K562 (cell line): ENCODE results near the gene VWA8. TPM values are rescaled to one million over a fixed set of nuclear protein-coding genes. Genes with fewer than 3 reads are reported as not detected.

Source experiments
- ARID1B ChIP-seq: fragments of 450-650 bp; IDR thresholded peaks from 2 replicates; pipeline ENCODE4 v1.6.1; 2016; ENCODE audit warnings: antibody characterized with exemption, mild to moderate bottlenecking, inconsistent platforms
- EGR1 ChIP-seq: fragments of 450-650 bp; conservative IDR thresholded peaks from 2 replicates; pipeline ENCODE4 v1.6.1; 2017; ENCODE audit warnings: mild to moderate bottlenecking
- ESRRA ChIP-seq: fragments of 450-650 bp; IDR thresholded peaks from 2 replicates; pipeline ENCODE4 v1.6.1; 2014; ENCODE audit warnings: low read depth, mild to moderate bottlenecking, moderate library complexity, borderline replicate concordance
- FOSL1 ChIP-seq: fragments of 200-800 bp; sonication (Bioruptor generic); conservative IDR thresholded peaks from 2 replicates; pipeline ENCODE4 v1.6.1; 2016; ENCODE audit warnings: missing genetic modification characterization, missing compliant biosample characterization
- KHSRP ChIP-seq: fragments of 450-650 bp; IDR thresholded peaks from 2 replicates; pipeline ENCODE4 v1.6.1; 2017
- LCOR ChIP-seq: sonication (generic); formaldehyde crosslinking; IDR thresholded peaks from 2 replicates; pipeline ENCODE4 v1.8.0; 2022; ENCODE audit warnings: mild to moderate bottlenecking, missing genetic modification reagents
- MBD2 ChIP-seq: sonication (generic); IDR thresholded peaks from 2 replicates; pipeline ENCODE4 v1.6.1; 2016; ENCODE audit warnings: low read depth, borderline replicate concordance
- MCM5 ChIP-seq: fragments of 450-650 bp; IDR thresholded peaks from 2 replicates; pipeline ENCODE4 v1.6.1; 2016; ENCODE audit warnings: low read depth
- MYNN ChIP-seq, 2 experiments: sonication (generic); formaldehyde crosslinking in 1 of 2; IDR thresholded peaks; 2 replicates each; pipeline versions ENCODE4 v1.5.0 to v1.6.1; 2016 to 2020; ENCODE audit warnings: antibody characterized with exemption in 1 of 2, missing genetic modification reagents in 1 of 2
- POLR2A ChIP-seq: fragments of 450-650 bp; conservative IDR thresholded peaks from 2 replicates; pipeline ENCODE4 v1.6.1; 2016
- PTRF ChIP-seq: fragments of 450-650 bp; IDR thresholded peaks from 2 replicates; pipeline ENCODE4 v1.6.1; 2016; ENCODE audit warnings: mild to moderate bottlenecking, missing genetic modification characterization, missing compliant biosample characterization
- RBFOX2 ChIP-seq: fragments of 200-400 bp; formaldehyde crosslinking; IDR thresholded peaks from 2 replicates; pipeline ENCODE4 v1.6.1; 2017; ENCODE audit warnings: low read depth, mild to moderate bottlenecking, low read length, moderate library complexity
- TRIM24 ChIP-seq, 2 experiments: fragments of 450-650 bp; IDR thresholded peaks; 2 replicates each; pipeline ENCODE4 v1.6.1; 2016
- ZNF175 ChIP-seq: fragments of 200-800 bp; sonication (Bioruptor generic); IDR thresholded peaks from 2 replicates; pipeline ENCODE4 v1.6.1; 2016; ENCODE audit warnings: low read depth, mild to moderate bottlenecking, missing genetic modification characterization, missing compliant biosample characterization
- ZNF316 ChIP-seq: fragments of 450-650 bp; IDR thresholded peaks from 2 replicates; pipeline ENCODE4 v1.6.1; 2016
- ZNF589 ChIP-seq: fragments of 200-800 bp; sonication (Bioruptor generic); IDR thresholded peaks from 2 replicates; pipeline ENCODE4 v1.6.1; 2016; ENCODE audit warnings: low read depth, missing genetic modification characterization, missing compliant biosample characterization
- polyA plus RNA-seq, 8 experiments: library from polyadenylated mRNA; depleted of rRNA in 4 of 8; stranded (reverse) in 5 of 8; unstranded in 3 of 8; fragments of >200 nt; fragmentation: Nextera tagmentation in 2 of 8; fragmentation: Illumina TruSeq in 1 of 8; extraction: Ambion mirVana in 2 of 8; extraction: Trizol in 1 of 8; gene quantifications; 2 replicates each; pipeline versions ENCODE4 v1.2.1 to v1.2.3, GENCODE V29; 2011 to 2014; ENCODE audit warnings: inconsistent platforms in 1 of 8, missing spikeins in 1 of 8
- total RNA-seq, 7 experiments: library from RNA; depleted of rRNA in 6 of 7; stranded (reverse); fragments of >200 nt in 6 of 7; fragmentation: Illumina TruSeq in 2 of 7; extraction: Trizol in 2 of 7; gene quantifications; 2 replicates each; pipeline versions ENCODE4 v1.2.1 to v1.2.3, GENCODE V29; 2011 to 2021; ENCODE audit warnings: low replicate concordance in 1 of 7
- TF ChIP-seq, protein P1 (sequence below): IDR thresholded peaks from 2 replicates; pipeline ENCODE4 v1.6.1; 2011; ENCODE audit warnings: borderline replicate concordance, low read depth, mild to moderate bottlenecking, moderate library complexity, low read length; ENCODE audit not compliant: insufficient read depth, poor library complexity, severe bottlenecking
- TF ChIP-seq, protein P2 (sequence below): fragments of 450-650 bp; IDR thresholded peaks from 2 replicates; pipeline ENCODE4 v1.7.0; 2016; ENCODE audit warnings: borderline replicate concordance
- TF ChIP-seq, protein P3 (sequence below): sonication (generic); formaldehyde crosslinking; IDR thresholded peaks from 2 replicates; pipeline ENCODE4 v1.8.1; 2022; ENCODE audit warnings: missing genetic modification reagents
- TF ChIP-seq, protein P4 (sequence below): sonication (generic); formaldehyde crosslinking; IDR thresholded peaks from 2 replicates; pipeline ENCODE4 v1.8.1; 2023; ENCODE audit warnings: mild to moderate bottlenecking, missing genetic modification reagents
- TF ChIP-seq, protein P5 (sequence below): sonication (generic); formaldehyde crosslinking; IDR thresholded peaks from 2 replicates; pipeline ENCODE4 v1.8.1; 2022; ENCODE audit warnings: missing genetic modification reagents

The VWA8 gene
- total and polyA plus RNA-seq, 9 of the 15 experiments (the other 6 are each of a cell fraction or from before 2014, with no cell fraction given) = 2.1 to 18.5 (median 13.3) TPM

DNA sequence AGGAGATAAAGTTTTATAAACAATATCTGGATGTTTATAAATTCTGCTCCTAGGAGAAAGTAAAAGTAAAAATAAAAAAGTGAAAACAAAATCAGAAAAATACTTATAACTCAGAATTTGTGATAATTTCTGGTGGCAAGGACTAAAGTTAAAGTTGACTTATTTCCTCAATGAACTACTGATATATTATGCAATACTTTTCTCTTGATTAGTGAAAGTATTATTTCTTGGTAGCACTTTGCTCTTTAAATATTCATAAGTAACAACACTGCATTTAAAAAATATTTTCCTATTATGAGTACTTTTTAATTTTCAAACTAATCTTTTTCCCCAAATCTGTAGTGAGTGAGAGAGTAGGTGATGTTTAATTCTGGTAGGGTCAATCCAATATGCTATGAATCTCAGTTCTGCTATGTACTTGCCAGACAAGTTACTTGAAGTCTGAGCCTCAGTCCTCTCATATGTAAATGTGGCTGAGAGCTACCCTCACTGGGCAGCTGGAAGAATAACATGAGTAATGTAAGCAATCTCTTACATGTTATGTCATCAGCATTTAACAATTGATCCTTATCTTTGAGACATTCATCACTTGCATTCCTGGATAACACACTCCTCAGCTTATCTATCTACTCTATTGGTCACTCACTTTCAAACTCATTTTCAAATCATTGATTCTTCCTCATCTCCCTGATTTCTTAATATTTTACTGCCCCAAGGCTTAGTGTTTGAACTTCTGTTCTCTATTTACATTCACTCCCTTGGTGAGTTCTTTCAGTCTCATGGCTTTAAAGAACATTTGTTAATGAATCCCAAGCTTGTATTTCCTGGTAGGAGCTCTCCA is 264.5 kb downstream of the VWA8 start (continued):
- TF ChIP-seq MBD2 (no peak), ARID1B (peak; percentile 41; the same call in 1 of the 2 replicates), TRIM24 (IDR thresholded peaks at IDR 0.05) (peak; percentile 15 to 74; a peak in 2 of 4 replicates), PTRF (no peak), ESRRA (no peak), MYNN (IDR thresholded peaks at IDR 0.05) (no peak), MYNN (CRISPR knock-in tag; IDR thresholded peaks at IDR 0.05) (no peak), KHSRP (no peak), EGR1 (no peak), POLR2A (no peak), MCM5 (no peak), ZNF316 (no peak), RBFOX2 (no peak), FOSL1 (tag) (peak; percentile 43; the same call in 1 of the 2 replicates), ZNF589 (CRISPR knock-in tag) (peak; percentile 47; the same call in 1 of the 2 replicates), LCOR (no peak), ZNF175 (CRISPR knock-in tag) (no peak)
- TF ChIP-seq, protein P1, sequence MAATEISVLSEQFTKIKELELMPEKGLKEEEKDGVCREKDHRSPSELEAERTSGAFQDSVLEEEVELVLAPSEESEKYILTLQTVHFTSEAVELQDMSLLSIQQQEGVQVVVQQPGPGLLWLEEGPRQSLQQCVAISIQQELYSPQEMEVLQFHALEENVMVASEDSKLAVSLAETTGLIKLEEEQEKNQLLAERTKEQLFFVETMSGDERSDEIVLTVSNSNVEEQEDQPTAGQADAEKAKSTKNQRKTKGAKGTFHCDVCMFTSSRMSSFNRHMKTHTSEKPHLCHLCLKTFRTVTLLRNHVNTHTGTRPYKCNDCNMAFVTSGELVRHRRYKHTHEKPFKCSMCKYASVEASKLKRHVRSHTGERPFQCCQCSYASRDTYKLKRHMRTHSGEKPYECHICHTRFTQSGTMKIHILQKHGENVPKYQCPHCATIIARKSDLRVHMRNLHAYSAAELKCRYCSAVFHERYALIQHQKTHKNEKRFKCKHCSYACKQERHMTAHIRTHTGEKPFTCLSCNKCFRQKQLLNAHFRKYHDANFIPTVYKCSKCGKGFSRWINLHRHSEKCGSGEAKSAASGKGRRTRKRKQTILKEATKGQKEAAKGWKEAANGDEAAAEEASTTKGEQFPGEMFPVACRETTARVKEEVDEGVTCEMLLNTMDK = no peak
- TF ChIP-seq, protein P2, sequence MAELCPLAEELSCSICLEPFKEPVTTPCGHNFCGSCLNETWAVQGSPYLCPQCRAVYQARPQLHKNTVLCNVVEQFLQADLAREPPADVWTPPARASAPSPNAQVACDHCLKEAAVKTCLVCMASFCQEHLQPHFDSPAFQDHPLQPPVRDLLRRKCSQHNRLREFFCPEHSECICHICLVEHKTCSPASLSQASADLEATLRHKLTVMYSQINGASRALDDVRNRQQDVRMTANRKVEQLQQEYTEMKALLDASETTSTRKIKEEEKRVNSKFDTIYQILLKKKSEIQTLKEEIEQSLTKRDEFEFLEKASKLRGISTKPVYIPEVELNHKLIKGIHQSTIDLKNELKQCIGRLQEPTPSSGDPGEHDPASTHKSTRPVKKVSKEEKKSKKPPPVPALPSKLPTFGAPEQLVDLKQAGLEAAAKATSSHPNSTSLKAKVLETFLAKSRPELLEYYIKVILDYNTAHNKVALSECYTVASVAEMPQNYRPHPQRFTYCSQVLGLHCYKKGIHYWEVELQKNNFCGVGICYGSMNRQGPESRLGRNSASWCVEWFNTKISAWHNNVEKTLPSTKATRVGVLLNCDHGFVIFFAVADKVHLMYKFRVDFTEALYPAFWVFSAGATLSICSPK = no peak
- TF ChIP-seq, protein P3, sequence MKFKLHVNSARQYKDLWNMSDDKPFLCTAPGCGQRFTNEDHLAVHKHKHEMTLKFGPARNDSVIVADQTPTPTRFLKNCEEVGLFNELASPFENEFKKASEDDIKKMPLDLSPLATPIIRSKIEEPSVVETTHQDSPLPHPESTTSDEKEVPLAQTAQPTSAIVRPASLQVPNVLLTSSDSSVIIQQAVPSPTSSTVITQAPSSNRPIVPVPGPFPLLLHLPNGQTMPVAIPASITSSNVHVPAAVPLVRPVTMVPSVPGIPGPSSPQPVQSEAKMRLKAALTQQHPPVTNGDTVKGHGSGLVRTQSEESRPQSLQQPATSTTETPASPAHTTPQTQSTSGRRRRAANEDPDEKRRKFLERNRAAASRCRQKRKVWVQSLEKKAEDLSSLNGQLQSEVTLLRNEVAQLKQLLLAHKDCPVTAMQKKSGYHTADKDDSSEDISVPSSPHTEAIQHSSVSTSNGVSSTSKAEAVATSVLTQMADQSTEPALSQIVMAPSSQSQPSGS (CRISPR knock-in tag) = no peak
- TF ChIP-seq, protein P4, sequence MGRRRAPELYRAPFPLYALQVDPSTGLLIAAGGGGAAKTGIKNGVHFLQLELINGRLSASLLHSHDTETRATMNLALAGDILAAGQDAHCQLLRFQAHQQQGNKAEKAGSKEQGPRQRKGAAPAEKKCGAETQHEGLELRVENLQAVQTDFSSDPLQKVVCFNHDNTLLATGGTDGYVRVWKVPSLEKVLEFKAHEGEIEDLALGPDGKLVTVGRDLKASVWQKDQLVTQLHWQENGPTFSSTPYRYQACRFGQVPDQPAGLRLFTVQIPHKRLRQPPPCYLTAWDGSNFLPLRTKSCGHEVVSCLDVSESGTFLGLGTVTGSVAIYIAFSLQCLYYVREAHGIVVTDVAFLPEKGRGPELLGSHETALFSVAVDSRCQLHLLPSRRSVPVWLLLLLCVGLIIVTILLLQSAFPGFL (CRISPR knock-in tag) = no peak
- TF ChIP-seq, protein P5, sequence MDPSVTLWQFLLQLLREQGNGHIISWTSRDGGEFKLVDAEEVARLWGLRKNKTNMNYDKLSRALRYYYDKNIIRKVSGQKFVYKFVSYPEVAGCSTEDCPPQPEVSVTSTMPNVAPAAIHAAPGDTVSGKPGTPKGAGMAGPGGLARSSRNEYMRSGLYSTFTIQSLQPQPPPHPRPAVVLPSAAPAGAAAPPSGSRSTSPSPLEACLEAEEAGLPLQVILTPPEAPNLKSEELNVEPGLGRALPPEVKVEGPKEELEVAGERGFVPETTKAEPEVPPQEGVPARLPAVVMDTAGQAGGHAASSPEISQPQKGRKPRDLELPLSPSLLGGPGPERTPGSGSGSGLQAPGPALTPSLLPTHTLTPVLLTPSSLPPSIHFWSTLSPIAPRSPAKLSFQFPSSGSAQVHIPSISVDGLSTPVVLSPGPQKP (CRISPR knock-in tag) = no peak
